Measurements from ENCODE around the gene CUX1. TPM values are rescaled to one million over a fixed set of nuclear protein-coding genes. Genes with fewer than 3 reads are reported as not detected.

Gene CUX1
- total RNA-seq, 1 experiment from 2014 or later, result 53.5 TPM

DNA sequence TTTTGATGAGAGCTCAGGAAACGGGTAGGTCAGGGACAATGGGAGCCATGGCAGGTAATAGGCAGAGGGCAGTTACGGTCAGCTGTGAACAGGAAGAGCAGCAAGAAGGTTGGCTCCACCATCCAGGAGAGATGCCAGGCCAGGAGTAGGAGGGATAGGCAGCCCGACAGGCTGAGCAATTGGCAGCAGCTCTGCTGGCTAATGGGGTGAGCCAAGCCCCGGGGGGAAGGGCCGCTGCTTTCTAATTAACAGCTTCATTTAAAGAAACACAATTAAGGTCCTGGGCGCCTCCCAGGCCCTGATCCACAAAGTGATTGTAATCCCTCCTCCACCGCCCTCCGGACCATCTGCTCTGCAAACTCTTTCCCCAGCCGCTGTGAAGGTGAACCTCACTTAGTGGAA, 493.0 kb downstream of the CUX1 start:
- no peak overlapping the region for H2BK12ac ChIP-seq (ENCODE audit: insufficient read length, low read depth, low read length)
- no peak overlapping the region for H2BK20ac ChIP-seq (ENCODE audit: low read depth, low read length, poor library complexity, severe bottlenecking)
- no peak overlapping the region for H3T11ph ChIP-seq (ENCODE audit: low read length)
- no peak overlapping the region for H2AK5ac ChIP-seq (ENCODE audit: insufficient read length, low read length)
- H3K23ac ChIP-seq (ENCODE audit: insufficient read length, low read depth, low read length), result no peak overlapping the region
- H2BK120ac ChIP-seq (ENCODE audit: low read depth, low read length, poor library complexity, severe bottlenecking), result no peak overlapping the region
- H4K5ac ChIP-seq (ENCODE audit: insufficient read length, low read depth, low read length), result no peak overlapping the region
- H3K23me2 ChIP-seq (ENCODE audit: insufficient read length, low read depth, low read length, poor library complexity, severe bottlenecking), result no peaks in the 10 kb centered on the region
- Mint-ChIP-seq H3K27me3 (ENCODE audit: low read depth) (no peaks in the 10 kb centered on the region), H3K4me1 (peaks cover 9 to 10% of the 10 kb centered on the region in 2 experiments), H3K9me3 (no peaks in the 10 kb centered on the region), H3K4me3 (no peak overlapping the region; a peak in 1 of 5 replicates), H3K27ac (no peak overlapping the region), H3K36me3 (ENCODE audit: insufficient read depth in 1 of 3, low read depth in 3 of 3) (peaks cover 3 to 34% (median 23%) of the 10 kb centered on the region in 3 experiments)
- no peak overlapping the region for H3K18ac ChIP-seq (ENCODE audit: insufficient read length, low read depth, low read length)
- no peaks in the 10 kb centered on the region for H3K79me2 ChIP-seq (ENCODE audit: insufficient read depth, low read length)
- H3K56ac ChIP-seq (ENCODE audit: insufficient read length, low read depth, low read length), result no peak overlapping the region
- H3K4me2 ChIP-seq (ENCODE audit: insufficient read depth, insufficient read length, low read length), result no peak overlapping the region
- H3K9ac ChIP-seq (ENCODE audit: extremely low read depth, insufficient read length, low read length), result no peak overlapping the region
- no peak overlapping the region for H2BK15ac ChIP-seq (ENCODE audit: low read depth, low read length)
- no peaks in the 10 kb centered on the region for H3K9me3 ChIP-seq (ENCODE audit: control insufficient read depth, low read depth, low read length)
- H4K8ac ChIP-seq (replicated peaks; ENCODE audit: insufficient read length, low read depth, low read length), result no peak overlapping the region
- no peak overlapping the region for H4K91ac ChIP-seq (ENCODE audit: insufficient read length, low read depth, low read length)
- TF ChIP-seq, protein P1, sequence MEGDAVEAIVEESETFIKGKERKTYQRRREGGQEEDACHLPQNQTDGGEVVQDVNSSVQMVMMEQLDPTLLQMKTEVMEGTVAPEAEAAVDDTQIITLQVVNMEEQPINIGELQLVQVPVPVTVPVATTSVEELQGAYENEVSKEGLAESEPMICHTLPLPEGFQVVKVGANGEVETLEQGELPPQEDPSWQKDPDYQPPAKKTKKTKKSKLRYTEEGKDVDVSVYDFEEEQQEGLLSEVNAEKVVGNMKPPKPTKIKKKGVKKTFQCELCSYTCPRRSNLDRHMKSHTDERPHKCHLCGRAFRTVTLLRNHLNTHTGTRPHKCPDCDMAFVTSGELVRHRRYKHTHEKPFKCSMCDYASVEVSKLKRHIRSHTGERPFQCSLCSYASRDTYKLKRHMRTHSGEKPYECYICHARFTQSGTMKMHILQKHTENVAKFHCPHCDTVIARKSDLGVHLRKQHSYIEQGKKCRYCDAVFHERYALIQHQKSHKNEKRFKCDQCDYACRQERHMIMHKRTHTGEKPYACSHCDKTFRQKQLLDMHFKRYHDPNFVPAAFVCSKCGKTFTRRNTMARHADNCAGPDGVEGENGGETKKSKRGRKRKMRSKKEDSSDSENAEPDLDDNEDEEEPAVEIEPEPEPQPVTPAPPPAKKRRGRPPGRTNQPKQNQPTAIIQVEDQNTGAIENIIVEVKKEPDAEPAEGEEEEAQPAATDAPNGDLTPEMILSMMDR (conservative IDR thresholded peaks at IDR 0.05), result no peak
- H3K79me1 ChIP-seq (ENCODE audit: insufficient read depth, low read depth, low read length, poor library complexity, severe bottlenecking), result no peaks in the 10 kb centered on the region
- no peak overlapping the region for H3K27ac ChIP-seq (ENCODE audit: insufficient read length, low read depth, low read length)
- no CpG with 5 or more reads among the region's 9 CpGs for WGBS (ENCODE audit: extremely low coverage, insufficient read length, low lambda C conversion rate)
- no peak overlapping the region for H3K4ac ChIP-seq (ENCODE audit: low read depth, low read length)
- H2AFZ ChIP-seq (ENCODE audit: low read length), result no peak overlapping the region
- no peak overlapping the region for H3K14ac ChIP-seq (ENCODE audit: insufficient read depth, low read length)
- H4K20me1 ChIP-seq (ENCODE audit: control insufficient read depth, insufficient read depth, insufficient read length), result no peaks in the 10 kb centered on the region
- H2BK5ac ChIP-seq (ENCODE audit: insufficient read length, low read length), result no peak overlapping the region
- H3K27me3 ChIP-seq (ENCODE audit: insufficient read depth, low read length), result no peaks in the 10 kb centered on the region
- no peaks in the 10 kb centered on the region; the same call in 1 of the 2 replicates for H3K4me1 ChIP-seq (ENCODE audit: insufficient read depth, low read length)
- DNase-seq, result no peak

All from H9 (cell line).